ENCODE measurements around the gene FJX1.

Gene FJX1, protein sequence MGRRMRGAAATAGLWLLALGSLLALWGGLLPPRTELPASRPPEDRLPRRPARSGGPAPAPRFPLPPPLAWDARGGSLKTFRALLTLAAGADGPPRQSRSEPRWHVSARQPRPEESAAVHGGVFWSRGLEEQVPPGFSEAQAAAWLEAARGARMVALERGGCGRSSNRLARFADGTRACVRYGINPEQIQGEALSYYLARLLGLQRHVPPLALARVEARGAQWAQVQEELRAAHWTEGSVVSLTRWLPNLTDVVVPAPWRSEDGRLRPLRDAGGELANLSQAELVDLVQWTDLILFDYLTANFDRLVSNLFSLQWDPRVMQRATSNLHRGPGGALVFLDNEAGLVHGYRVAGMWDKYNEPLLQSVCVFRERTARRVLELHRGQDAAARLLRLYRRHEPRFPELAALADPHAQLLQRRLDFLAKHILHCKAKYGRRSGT

DNA sequence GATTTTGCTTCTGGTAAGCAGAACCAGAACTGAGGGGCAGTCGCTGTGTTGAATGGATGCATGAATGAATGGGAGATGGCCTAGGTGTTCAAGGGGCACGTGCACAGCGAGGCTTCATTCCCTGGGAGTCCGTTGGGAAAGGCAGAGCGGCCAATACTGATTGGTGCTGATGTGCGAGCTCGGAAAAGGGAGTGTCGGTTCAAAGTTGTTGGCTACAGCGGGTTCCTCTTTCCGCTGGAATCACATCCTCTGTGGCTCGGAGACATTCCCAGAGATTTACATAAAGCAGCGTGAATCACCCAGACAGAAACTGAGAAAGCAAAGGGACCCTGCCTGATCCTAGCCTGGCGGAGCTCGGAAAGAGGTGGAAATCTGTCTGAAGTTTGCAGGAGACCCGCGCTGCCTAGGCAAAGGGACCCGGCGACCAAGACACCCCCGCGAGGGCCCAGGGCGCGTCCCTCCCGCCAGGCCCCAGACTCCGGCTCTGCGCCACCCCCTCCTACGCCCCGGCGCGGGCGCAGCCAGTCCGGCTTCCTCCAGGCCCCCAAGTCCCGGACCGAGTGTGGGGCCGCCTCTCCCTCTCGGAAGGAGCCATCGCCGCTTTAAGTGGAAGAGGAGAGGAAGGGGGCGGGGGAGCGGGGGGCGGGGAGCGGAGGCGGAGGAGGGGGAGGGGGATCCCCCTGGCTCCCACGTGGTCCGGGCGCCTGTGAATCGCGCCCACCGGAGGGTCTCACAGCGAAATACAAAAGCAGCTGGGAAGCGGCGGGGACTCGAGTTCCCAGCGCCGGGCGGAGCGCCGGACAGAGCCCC, at the start of gene FJX1:
Gene FJX1, plus strand, starts transcription at position 774 of the 810 bp plus-strand sequence. CDS start 177 bp downstream, outside the sequence.
- peak; percentile 73 for DNase-seq

DNA sequence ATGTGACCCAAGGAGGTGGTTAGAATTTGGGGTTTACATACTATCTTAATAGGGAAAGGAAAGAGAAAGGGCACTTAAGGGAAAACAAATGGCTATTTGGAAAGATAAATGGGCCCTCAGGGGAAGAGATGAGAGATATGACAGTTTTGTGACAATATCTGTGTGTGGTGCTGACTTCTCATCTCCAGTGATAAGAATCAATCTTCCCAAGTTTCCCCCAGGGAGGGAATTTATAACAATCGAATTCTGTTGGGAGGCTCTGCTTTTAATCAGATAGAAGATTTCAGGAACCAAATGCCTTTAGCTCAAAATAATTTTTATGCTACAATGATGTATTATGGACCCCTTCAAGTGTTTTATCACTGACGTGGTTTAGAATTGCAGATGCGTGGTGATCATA, 46.6 kb upstream of the FJX1 start:
- DNase-seq, result no peak

DNA sequence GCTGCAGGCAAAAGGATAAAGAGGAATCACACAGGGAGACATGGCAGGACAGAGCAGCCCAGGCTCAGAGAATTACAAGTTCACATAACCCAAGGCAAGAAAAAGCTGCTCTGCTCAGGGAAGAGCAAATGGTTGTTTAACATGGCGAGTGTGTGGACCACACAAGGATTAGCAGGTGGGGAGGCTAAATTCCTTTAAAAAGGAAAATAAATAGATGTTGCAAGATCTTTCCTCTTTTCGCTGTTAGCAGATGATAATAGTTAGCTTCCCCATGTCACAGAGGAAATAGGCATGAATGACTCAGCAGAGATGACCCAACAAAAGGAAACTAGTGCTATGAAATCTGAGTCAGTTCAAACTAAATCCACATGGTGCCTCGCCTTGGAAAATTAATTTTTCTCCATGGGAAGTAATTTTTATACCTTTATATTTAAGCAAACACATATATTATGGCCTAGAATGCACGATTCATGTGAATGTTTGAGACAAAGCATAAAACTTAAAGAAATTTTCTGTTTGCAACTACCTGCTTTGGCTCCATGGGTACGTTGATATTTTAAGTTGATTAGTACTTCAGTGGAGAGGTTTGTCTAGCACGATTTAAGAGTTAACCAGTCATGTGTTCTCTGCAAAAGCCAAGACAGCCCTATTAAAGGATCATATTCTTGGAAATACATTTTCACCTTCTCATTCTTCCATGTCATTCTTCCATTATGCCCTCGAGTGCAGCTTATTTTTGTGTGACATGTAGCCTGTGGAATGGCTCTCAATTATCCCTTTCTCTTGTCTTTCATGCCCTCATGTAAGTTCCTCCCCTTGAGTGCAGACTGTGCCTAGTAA, 38.5 kb upstream of the FJX1 start:
- DNase-seq, result peak; percentile 48

DNA sequence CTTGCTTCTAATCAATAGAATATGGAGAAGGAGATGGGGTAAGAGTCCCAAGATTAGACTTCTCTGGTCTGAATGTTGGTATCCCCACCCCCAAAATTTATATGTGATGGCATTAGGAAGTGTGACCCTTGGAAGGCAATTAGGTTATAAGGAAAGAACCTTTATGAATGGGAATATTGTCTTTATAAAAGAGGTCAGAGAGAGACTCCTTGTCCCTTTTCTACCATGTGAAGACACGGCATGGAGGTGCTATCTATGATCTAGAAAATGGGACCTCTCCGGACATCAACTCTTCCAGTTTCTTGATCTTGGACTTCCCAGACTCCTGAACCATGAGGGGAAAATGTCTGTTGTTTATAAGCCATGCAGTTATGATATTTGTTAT, 37.9 kb upstream of the FJX1 start:
- DNase-seq, result no peak

DNA sequence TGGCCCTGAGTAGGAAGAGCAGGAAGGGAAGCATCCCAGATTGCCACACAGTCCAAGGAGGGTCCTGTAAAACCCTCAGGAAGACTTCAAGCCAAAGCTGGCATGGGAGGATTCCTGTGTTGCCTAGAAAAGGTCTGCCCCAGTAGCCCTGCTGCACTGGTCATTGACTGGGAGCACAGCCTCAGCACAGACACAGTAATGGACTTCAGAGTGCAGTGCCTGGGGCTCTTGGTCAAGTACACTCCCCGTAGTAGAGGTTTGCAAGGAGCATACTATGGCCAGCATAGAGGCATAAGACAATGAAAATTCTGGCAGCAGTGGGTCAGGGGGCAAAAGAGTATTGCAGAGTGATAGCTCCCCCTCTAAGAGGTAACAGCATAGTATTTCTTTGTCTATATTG, 36.2 kb upstream of the FJX1 start:
- DNase-seq, result no peak

DNA sequence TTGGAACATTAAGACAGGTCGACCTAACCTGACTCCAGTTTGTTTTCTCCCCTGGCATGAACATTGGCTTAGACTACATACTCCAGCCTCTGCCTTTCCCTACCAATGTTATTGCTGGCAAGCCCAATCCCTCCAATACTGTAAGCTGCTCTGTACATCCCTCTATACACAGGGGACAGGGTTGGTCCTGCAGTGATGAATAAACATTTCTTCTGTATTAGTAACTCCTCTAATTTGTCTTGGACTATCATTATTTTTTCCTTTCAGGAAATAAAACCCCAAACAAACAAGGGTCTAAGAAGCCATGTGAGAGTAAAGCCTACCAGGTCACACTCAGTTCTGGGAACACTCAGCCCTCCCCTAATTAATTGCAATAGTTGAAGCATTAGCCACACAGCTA, 35.1 kb upstream of the FJX1 start:
- no peak for DNase-seq

DNA sequence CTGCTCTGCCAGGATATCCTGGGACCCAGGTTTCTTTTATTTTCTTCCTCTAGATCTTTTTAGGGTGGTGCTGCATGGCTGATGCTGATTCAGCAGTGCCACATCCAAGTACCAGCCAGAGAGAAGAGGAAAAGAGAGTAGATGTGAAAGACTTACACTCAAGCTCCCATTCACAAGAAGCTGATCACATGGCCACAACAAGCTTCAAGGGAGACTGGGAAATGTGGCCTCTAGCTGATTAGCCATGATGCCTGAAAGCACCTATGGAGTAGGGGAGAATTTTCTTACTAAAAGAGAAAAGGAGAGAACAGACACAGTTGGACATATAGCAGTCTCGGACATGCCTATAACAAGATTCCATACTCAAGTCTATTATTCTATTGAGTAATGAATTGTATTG, 34.4 kb upstream of the FJX1 start:
- no peak for DNase-seq

DNA sequence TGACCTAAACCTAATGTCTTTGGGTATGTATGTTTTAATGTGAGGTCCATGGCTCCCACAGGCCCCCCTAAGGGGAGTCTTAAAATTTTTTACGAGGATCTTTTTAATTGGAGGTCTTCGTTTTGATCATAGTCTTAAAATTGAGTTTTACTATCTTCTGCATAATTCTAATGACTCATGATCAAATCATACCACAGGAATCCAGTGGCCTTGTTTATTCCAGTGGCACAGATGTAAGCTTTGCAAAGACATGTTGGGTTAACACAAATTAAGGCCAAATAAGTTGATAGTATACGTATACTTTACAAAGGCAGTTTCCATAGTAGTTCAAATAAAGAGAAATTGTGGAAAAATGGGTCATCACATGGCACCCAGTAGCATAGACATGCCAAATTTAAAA, 33.9 kb upstream of the FJX1 start:
- DNase-seq, result no peak

DNA sequence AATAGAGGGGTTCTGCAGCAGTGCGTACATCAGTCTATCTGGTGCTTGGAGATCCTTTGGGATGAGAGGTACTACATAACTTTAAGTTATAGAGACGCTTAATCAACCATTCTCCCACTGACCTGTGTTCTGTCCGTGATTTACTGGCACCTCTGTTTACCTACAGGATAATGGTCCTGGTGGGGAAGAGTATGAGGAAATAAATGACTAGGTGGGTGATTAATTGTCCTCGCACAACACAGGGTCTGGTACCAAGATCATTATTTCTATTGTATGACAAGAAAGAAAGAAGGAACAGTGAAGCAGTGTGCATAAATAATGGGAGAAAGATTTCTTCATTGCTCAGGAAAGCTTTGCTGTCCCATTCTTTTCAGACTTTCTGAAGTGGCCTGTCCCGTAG, 32.8 kb upstream of the FJX1 start:
- DNase-seq, result no peak

DNA sequence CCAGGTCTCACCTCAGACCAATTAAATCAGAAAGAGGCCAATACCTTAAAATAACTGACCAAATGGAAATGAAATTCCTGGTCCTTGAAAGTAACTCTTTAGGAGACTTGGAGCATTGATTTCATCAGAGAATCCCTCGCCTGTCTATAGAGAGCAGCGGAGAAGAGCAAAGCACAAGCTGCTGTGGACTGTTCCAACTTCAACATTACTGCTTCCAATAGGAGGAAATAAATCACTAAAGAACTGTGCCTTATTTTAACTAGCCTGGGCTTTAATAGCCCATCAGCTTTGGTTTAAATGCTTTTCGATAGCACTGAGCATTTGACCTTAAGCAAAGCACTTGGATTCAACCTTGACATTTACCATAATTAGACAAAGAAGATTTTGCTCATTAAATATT, 32.0 kb upstream of the FJX1 start:
- no peak for DNase-seq

DNA sequence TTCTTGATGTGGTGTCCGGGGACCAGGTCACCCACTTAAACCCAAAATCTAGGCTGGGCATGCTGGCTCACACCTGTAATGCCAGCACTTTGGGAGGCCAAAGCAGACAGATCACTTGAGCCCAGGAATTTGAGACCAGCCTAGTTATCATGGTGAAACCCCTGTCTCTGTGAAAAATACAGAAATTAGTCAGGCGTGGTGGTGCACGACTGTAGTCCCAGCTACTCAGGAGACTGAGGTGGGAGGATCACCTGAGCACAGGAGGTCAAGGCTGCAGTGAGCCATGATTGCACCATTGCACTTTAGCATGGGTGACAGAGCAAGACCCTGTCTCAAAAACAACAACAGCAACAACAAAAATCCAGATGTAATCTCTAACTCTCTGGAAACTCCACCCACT, 30.3 kb upstream of the FJX1 start:
- no peak for DNase-seq

DNA sequence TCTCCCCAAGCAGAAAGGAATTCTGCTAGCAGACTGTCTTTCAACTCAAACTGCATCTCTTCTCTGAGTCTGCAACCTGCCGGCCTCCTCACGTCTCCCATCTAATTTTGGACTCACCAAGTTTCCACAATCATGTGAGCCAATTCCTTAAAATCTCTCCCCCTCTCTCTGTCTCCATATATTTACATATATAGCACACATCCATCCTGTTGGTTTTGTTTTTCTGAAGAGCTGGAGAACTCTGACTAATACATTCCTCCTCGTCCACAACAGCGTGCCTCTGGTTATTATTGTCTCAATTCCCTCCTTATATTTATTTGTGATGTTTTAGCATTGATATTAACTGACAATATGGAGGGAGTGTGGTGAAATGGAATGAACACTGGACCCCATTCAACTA, 29.6 kb upstream of the FJX1 start:
- DNase-seq, result no peak

DNA sequence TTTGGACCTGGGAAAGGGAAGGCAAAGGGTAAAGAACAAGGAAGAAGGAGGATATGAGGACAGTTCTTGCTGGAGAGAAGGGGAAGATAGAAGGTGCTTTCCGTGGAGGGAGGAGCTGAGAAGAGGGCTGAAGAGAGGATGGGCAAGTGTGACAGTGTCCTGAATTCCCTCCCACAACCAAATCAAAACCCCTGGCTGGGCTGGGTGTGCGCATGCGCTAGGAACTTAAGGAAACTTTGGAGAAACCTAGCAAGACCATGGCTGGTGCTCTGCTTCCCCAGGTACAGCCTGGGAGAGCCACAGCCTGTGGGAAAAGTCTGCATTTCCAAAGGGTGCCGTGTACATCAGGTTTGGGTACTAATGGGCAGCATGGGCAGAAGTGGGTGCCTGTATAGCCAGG, 29.0 kb upstream of the FJX1 start:
- DNase-seq, result no peak

DNA sequence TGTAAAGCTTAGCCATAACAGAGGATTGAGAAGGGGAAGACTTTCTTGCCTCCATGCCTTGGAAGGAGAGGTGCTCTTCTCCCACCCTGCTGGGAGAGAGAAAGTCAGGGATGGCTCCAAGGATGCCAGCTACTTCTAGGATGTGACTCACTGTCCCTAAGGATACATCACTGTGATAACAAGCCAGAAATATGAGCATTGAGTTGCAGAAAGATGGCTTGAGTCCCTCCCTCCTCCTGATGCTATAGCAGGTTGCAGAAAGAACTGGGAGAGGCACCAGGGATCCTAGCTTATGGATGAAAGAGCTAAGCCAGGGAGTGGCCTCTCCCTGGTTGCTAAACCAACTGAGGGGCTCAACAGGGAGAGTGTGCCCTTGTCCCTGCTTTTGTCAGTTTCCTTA, 27.8 kb upstream of the FJX1 start:
- no peak for DNase-seq

DNA sequence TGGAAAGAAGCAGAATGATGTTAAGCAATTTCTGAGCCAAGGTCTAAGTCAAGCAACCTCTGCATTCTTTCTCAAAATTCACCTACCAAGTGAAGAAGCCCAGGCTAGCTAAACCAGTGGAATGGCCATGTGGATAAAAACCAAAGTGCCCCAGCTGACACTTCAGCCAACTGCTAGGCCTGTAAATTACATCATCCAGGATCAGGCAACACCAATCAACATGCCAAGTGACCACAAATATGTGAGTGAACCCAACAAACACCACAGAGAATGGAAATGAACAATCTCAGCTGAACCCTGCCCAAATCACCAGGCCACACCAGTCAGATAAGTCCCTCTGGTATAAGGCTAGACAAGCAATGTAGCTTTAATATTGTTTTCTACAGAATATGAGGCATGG, 25.1 kb upstream of the FJX1 start:
- DNase-seq, result no peak

DNA sequence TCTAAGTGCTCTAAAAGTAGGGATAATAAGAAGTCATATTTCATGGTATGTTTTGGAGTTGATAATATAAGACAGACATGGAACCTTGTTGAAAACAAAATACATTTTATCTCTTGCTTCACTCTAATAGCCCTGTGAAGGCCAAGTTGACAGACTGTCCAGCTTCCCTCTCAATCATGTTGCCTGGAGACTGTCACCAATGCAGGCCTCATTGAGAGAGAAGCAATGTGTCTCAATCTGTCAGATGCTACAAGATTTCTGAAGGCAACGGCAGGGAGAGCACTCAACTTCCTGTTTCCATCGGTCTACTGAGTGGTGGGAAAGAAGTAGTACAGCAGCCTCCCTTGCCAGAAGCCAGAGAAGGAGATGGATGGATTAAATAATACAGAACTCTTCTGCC, 23.6 kb upstream of the FJX1 start:
- peak; percentile 43 for DNase-seq

DNA sequence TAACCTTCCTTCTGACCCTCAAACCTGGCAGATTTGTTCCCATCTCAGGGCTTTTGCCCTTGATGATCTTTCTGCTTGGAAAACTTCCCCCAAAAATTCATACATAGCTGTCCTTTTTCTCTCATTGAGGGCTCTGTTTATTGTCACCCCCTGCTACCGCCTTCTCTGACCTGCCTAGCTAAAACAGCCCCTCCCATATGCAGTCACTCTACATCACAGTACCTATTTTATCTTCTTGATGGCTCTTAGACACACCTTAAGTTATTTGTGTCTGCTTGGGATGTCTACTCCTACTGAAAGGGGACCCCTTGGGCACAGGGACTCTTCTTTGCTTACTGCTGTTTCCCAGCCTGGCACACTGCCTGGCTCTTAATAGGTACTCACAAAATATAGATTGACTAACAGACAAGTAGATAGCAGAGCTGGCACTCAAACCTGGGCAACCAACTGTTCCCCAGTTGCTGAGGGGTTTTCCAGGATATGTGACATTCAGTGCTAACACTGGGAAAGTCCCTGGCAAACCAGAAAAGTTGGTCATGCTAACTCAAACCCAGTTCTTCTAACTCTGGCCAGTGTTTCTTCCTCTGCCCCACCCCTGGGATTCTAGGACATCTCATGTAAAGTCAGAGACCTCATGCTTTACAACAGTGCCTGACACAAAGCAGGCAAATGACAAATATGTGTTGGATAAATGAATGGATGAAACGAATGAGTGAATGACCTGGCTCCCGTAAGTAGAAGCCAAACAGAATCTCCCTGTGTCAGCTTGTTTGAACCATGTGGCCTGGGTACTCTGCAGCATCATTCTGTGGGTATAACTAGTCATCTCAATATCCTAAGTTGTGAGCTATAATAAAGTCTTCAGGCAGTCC, 19.8 kb upstream of the FJX1 start:
- DNase-seq, result no peak

DNA sequence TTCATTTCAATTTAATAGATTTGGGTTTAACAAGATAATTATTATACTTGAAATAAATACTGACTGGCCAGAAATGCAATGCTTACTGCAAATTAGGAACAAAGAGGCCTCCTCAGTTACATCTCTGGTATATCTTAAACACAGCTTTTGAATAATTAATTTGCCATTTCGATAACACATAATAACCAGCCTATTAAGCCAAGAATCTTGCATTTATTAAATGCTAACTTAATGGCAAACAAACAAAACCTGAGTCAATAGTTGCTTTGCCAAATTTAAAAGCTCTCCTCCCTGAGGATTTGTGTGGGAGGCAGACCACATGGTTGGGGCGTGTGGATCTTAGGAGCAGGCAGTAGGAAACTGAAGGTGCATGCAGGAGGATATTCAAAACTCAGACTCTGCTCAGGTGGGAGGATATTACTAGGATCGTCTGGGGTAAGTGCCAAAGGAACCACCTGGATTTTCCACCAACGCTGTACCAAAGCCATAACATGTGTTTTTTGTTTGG, 17.9 kb upstream of the FJX1 start:
- no peak for DNase-seq

DNA sequence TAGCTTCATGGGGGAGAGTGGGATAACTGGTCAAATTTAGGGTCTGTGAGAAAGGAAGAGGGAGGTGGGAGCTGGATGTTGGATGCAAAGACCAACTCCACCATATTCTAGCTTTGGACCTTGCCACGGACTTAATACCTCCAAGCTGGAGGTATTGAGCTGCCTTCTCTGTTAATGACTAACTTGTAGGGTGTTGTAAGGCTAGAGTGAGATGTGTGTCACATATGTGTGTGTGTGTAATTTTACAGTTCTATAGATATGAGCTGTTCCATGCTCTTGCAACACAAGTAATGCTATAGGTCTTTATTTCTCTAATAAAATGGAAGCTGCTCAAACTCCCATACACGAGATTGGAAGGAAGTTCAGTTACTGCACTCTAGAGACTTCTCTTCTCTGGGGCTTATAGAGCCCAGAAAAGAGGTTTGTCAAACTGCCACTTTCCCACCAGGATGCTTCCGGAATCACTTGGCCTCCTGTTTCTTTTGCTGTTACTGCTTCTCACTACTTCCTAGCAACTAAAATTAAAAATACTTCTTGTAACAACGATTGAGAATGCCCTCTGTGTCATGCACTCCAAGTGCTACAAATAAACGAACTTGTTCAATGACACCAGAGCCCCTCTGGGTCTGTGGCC, 16.0 kb upstream of the FJX1 start:
- no peak for DNase-seq

DNA sequence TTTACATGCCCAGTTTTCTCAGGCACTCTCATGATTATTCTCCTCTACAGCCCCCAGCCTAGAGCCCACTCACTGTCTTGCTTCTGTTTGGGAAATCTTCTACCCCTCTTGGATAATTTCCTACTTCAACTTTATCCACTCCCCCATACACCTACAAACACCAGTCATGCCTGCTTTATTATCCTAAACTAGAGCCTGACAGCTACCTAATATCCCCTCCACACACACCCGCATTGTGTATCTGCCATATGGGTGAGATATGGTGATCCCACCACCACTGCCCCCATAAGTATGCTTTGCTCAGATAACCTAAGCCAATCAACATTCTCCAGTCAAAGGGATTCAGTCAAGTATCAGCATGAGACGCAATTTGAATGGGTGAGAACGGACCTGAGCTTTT, 15.3 kb upstream of the FJX1 start:
- DNase-seq, result no peak

DNA sequence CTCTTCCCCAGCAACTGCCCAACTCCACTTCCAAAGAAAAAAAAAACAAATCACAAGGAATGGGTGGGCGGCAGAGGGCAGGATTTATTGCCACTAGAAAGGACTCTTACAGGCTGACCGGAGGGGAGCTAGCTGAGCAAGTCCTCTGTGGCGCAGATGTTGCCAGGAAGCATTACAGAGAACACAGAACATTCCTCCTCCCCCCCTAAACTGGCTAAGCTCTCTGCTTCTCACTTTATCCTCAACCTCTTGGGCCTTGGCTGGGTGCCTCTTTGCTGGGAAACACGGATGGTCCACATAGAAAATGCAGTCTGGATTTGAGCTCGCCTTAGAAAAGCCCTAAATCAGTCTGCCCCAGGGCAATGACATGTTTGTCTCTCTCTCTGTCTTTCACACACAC, 12.6 kb upstream of the FJX1 start:
- no peak for DNase-seq

DNA sequence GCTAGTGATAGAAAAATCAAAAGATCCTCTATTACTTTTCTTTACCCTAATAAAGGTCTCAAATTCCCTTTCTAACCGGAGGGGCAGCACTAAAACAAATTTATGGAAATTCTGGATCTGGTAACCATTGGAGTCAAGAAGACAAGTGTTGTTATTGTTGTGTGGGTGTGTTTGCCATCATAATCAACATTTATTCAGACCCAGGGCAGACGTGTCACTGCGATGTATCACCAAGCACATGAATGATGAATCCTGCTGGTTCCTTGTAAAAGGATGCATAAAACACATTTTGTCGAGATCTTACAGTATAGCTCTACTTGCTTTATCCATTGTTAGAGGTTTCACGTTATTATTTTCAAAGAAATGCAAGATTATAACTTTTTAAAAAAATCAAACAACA, 12.1 kb upstream of the FJX1 start:
- no peak for DNase-seq
